ENCODE results near the gene EPHA3. TPM values are rescaled to one million over a fixed set of nuclear protein-coding genes. Genes with fewer than 3 reads are reported as not detected.

EPHA3 gene
- total RNA-seq, 1 donor from 2014 or later: 5.0 TPM

- Histone ChIP-seq H3K4me1 (ENCODE audit: insufficient read depth, low read length) (peaks cover 3% of the 10 kb centered on the region), H3K9me3 (ENCODE audit: insufficient read depth, low read depth, low read length) (no peaks in the 10 kb centered on the region), H3K4me3 (ENCODE audit: insufficient read depth, low read depth, low read length) (no peak overlapping the region), H2AFZ (ENCODE audit: low read depth, low read length) (no peak overlapping the region), H3K36me3 (ENCODE audit: insufficient read depth, low read length) (no peaks in the 10 kb centered on the region), H3K27me3 (ENCODE audit: insufficient read depth, low read length) (no peaks in the 10 kb centered on the region), H3K4me2 (ENCODE audit: low read length) (no peak overlapping the region), H3K27ac (ENCODE audit: low read depth, low read length) (no peak overlapping the region), H3K79me2 (ENCODE audit: insufficient read depth, low read length) (no peaks in the 10 kb centered on the region), H4K20me1 (ENCODE audit: insufficient read depth, low read length) (no peaks in the 10 kb centered on the region), H3K9ac (ENCODE audit: low read length) (no peak overlapping the region)
- H3K27me3 Mint-ChIP-seq (ENCODE audit: low read depth, unreplicated experiment): no peaks in the 10 kb centered on the region
- H3K27ac Mint-ChIP-seq (ENCODE audit: unreplicated experiment): no peak overlapping the region
- no peak overlapping the region for H3K4me3 Mint-ChIP-seq (ENCODE audit: unreplicated experiment)
- H3K36me3 Mint-ChIP-seq (ENCODE audit: low read depth, unreplicated experiment): peaks cover 3% of the 10 kb centered on the region
- peaks cover 6% of the 10 kb centered on the region for H3K9me3 Mint-ChIP-seq (ENCODE audit: unreplicated experiment)
- DNase-seq (ENCODE audit: low read depth) (no peak), FAIRE-seq (no peak)
- peaks cover 4% of the 10 kb centered on the region for H3K4me1 Mint-ChIP-seq (ENCODE audit: low read depth, unreplicated experiment)
- TF ChIP-seq EZH2 (IDR thresholded peaks at IDR 0.05; ENCODE audit: insufficient read depth, low read length) (no peak), CTCF (IDR thresholded peaks at IDR 0.05; ENCODE audit: insufficient read depth, low read depth, low read length) (no peak)
These were observed 266.0 kb downstream of the EPHA3 start for GRCh38 chr3:89373434-89373833.

GRCh38 chr3:89375451-89375850 is 268.0 kb downstream of the EPHA3 start:
- Histone ChIP-seq H3K27me3 (ENCODE audit: insufficient read depth, low read length) (no peaks in the 10 kb centered on the region), H3K36me3 (ENCODE audit: insufficient read depth, low read length) (no peaks in the 10 kb centered on the region), H3K79me2 (ENCODE audit: insufficient read depth, low read length) (no peaks in the 10 kb centered on the region), H3K9me3 (ENCODE audit: insufficient read depth, low read depth, low read length) (no peaks in the 10 kb centered on the region), H3K4me3 (ENCODE audit: insufficient read depth, low read depth, low read length) (no peak overlapping the region), H3K9ac (ENCODE audit: low read length) (no peak overlapping the region), H4K20me1 (ENCODE audit: insufficient read depth, low read length) (no peaks in the 10 kb centered on the region), H3K27ac (ENCODE audit: low read depth, low read length) (no peak overlapping the region), H3K4me1 (ENCODE audit: insufficient read depth, low read length) (peaks cover 3% of the 10 kb centered on the region), H3K4me2 (ENCODE audit: low read length) (no peak overlapping the region), H2AFZ (ENCODE audit: low read depth, low read length) (no peak overlapping the region)
- Mint-ChIP-seq H3K4me3 (ENCODE audit: unreplicated experiment) (no peak overlapping the region), H3K4me1 (ENCODE audit: low read depth, unreplicated experiment) (peaks cover 12% of the 10 kb centered on the region), H3K36me3 (ENCODE audit: low read depth, unreplicated experiment) (no peaks in the 10 kb centered on the region), H3K27ac (ENCODE audit: unreplicated experiment) (no peak overlapping the region), H3K27me3 (ENCODE audit: low read depth, unreplicated experiment) (no peaks in the 10 kb centered on the region), H3K9me3 (ENCODE audit: unreplicated experiment) (no peaks in the 10 kb centered on the region)
- TF ChIP-seq CTCF (IDR thresholded peaks at IDR 0.05; ENCODE audit: insufficient read depth, low read depth, low read length): no peak
- TF ChIP-seq EZH2 (IDR thresholded peaks at IDR 0.05; ENCODE audit: insufficient read depth, low read length): no peak
- no peak for FAIRE-seq
- peak; percentile 56 for DNase-seq (ENCODE audit: low read depth)

GRCh38 chr3:89380016-89380415 is 272.6 kb downstream of the EPHA3 start:
- no peak overlapping the region for H3K9ac ChIP-seq (ENCODE audit: low read length)
- no peaks in the 10 kb centered on the region for H3K79me2 ChIP-seq (ENCODE audit: insufficient read depth, low read length)
- no peak overlapping the region for H3K27ac ChIP-seq (ENCODE audit: low read depth, low read length)
- no peaks in the 10 kb centered on the region for H3K9me3 ChIP-seq (ENCODE audit: insufficient read depth, low read depth, low read length)
- H3K4me1 ChIP-seq (ENCODE audit: insufficient read depth, low read length): no peaks in the 10 kb centered on the region
- no peak for TF ChIP-seq CTCF (IDR thresholded peaks at IDR 0.05; ENCODE audit: insufficient read depth, low read depth, low read length)
- no peak for TF ChIP-seq EZH2 (IDR thresholded peaks at IDR 0.05; ENCODE audit: insufficient read depth, low read length)
- H4K20me1 ChIP-seq (ENCODE audit: insufficient read depth, low read length): no peaks in the 10 kb centered on the region
- Mint-ChIP-seq H3K36me3 (ENCODE audit: low read depth, unreplicated experiment) (no peaks in the 10 kb centered on the region), H3K9me3 (ENCODE audit: unreplicated experiment) (no peaks in the 10 kb centered on the region), H3K27me3 (ENCODE audit: low read depth, unreplicated experiment) (no peaks in the 10 kb centered on the region), H3K4me1 (ENCODE audit: low read depth, unreplicated experiment) (peaks cover 9% of the 10 kb centered on the region), H3K27ac (ENCODE audit: unreplicated experiment) (no peak overlapping the region), H3K4me3 (ENCODE audit: unreplicated experiment) (no peak overlapping the region)
- FAIRE-seq (no peak), DNase-seq (ENCODE audit: low read depth) (peak; percentile 47)
- no peak overlapping the region for H3K4me3 ChIP-seq (ENCODE audit: insufficient read depth, low read depth, low read length)
- no peak overlapping the region for H3K4me2 ChIP-seq (ENCODE audit: low read length)
- H2AFZ ChIP-seq (ENCODE audit: low read depth, low read length): no peak overlapping the region
- H3K27me3 ChIP-seq (ENCODE audit: insufficient read depth, low read length): no peaks in the 10 kb centered on the region
- H3K36me3 ChIP-seq (ENCODE audit: insufficient read depth, low read length): no peaks in the 10 kb centered on the region

Measured in astrocyte (in vitro differentiated cells and primary cell).